NCI-H2107 (cell line): ENCODE data around the gene CERS1.

Experiments
- DNase-seq: peaks from one replicate; lab custom pipeline; 2025; lab: John Stamatoyannopoulos, UW

The CERS1 gene

DNA sequence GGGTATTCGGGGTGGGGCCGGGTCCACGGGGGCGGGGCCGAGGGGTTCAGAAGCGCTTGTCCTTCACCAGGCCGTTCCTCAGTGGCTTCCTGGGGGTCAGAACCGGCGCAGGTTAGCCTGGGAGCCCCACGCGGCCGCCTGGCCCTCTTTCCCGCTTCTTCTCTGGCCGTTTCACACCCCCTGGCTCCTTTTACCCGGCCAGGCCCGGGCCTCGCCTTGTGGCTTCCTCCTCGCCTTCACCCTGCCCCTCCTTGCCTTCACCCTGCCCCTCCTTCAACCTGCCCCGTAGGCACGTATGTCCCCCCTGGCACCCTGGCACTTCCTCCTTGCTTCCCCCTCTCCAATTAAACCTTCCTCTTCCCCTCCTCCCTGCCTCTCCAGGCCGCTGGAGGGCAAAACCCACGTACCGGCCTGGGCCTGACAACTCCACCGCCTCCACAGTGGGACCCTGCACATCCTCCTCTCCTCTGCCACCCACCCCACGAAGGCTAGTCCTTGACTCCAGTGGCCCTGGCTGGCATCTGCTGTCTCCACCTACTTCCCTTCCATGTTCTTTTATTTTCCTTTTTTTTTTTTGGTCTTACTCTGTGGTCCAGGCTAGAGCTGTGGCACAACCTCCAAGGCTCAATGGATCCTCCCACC is 25.3 kb downstream of the CERS1 start:
- DNase-seq, result no peak

DNA sequence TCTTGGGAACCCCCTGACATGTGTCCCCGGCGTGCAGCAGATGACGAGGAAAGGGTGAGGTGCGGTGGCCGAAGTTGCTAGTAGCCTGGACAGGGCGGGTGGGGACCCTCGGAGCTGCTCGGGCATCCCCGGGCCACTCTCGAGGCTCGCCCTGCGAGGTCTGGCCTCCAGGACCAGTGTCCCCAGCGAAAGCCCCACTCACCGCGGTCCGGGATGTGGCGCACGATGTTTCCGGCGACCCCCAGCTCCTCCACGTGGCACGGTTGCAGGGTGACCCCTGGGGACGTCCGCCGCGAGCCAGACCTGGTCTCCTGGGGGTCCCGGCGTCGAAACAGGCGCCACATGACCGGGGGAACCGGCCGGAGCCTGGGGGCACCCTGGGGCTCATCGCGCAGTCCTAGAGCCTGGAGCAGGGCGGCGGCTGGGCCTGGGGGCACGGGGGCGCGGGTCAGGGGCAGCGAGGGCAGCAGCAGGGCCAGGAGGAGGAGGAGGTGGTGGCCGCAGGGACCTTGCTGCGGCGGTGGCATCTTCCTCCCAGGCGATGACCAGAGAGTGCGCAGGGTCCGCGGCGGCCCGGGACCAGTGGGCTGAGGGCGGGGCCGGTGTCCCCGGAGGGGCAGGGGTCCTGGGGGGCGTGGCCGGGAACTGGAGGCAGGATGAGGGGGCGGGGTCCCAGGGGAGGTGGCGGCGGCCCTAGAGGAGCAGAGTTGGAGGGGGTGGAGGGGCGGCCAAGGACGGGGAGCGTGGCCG is 26.0 kb downstream of the CERS1 start:
- no peak for DNase-seq

DNA sequence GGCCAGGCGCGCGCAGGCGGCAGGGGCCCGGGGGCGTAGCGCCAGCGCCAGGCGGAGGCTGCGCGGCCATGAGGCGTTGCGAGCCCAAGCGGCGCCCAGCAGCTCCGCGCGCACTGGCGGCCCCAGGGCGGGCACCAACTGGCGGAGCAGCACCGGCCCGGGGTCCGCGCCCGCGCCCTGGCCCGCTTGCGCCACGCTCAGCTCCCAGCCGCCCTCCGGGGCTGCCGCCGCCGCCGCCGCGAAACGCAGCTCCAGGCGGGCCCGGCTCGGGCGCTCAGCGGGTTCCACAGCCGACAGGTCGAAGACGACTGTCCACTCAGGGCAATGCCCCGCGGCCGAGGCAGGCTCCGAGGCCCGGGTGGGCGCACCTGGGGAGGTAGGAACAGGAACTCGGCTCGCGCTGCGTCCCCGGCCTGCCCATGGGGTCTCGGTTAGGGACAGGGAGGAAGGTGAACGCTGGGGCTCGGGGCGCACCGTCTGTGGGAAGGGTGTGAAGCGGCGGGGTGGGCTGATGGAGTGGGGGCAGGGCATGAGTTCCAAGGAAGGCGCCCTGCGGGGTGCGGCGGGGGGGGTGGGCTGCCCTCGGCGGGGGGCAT is 26.8 kb downstream of the CERS1 start:
- DNase-seq, result no peak

DNA sequence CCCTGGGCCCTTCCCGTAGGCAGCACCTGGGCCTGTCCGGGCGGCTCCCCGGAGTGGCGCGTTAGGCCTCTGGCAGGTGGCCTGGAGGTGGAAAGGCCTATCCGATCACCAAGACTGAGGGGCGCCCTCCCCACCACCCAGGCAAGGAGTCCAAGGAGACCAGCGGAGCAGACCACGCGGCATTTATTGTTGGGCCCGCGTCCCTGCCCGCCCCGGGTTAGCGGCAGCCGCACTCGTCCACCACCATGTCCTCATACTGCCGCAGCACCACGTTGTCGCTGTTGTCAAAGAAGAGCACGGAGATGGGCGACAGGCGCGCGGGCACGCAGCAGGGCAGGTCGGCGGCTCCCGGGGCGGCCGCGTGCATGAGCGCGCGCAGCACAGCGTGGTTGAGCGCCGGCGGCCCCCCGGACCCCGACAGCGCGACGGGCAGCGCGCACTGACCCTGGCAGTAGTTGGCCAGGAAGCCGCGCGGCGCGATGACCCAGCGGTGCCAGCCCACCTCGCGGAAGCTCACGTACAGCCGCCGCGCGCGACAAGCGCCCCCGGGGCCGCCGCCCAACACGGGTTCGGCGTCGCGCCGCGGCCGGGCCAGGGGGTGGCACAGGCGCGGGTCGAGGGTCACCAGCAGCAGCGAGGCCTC is 27.5 kb downstream of the CERS1 start:
- no peak for DNase-seq

DNA sequence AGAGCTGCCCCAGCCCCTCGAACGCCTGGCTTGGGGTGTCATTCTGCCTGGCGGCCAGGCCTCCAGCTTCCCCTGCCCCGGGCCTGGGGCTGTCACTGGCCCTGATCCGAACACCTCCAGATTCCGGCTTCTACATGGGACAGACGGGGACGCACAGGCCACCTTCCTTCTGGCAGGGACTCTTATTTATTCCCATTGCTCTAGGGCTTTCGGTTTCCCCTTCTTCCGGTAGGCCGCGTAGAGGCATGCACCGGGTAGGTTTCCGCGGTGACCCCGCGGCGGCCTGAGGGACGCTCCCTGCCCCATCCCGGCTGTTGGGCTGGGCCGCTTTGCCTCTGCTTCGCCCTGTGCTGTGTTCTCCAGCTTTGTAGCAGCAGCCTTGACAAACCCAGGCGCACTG is 28.2 kb downstream of the CERS1 start:
- DNase-seq, result no peak

DNA sequence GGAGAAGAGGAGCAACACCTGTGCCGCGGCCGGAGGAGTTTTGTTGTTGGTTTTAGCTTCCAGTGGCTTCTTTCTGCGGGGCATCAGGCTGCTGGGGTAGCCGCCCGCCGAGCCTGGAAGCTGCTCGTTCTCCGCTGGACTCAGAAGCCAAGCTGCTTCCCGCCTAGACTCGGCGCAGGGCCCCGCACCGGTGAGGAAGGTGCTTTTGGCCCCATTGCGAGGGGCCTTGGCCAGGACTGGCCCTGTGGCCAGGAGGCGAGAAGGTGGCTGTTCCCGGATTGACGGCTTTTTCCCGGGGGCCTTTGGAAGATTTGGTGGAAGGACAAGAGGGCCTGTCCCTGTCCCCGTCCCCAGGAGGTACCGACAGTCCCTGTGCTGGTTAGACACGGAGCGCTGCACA is 28.8 kb downstream of the CERS1 start:
- no peak for DNase-seq

DNA sequence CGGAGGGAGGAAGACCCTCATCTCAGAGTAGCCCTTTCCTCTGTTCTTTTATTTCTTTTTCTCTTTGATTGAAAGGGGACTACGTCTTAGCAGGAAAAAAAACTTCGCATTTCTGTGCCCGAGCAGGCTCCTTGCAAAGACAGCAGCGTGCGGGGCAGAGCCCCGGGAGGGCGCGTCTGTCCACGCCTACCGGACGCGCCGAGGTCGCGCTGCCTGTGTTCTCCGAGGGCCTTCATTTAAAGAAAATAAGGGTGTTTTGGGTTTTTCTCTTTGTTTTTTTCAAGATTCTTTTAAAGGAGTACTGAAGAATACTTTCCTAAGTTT is 29.2 kb downstream of the CERS1 start:
- DNase-seq, result no peak

DNA sequence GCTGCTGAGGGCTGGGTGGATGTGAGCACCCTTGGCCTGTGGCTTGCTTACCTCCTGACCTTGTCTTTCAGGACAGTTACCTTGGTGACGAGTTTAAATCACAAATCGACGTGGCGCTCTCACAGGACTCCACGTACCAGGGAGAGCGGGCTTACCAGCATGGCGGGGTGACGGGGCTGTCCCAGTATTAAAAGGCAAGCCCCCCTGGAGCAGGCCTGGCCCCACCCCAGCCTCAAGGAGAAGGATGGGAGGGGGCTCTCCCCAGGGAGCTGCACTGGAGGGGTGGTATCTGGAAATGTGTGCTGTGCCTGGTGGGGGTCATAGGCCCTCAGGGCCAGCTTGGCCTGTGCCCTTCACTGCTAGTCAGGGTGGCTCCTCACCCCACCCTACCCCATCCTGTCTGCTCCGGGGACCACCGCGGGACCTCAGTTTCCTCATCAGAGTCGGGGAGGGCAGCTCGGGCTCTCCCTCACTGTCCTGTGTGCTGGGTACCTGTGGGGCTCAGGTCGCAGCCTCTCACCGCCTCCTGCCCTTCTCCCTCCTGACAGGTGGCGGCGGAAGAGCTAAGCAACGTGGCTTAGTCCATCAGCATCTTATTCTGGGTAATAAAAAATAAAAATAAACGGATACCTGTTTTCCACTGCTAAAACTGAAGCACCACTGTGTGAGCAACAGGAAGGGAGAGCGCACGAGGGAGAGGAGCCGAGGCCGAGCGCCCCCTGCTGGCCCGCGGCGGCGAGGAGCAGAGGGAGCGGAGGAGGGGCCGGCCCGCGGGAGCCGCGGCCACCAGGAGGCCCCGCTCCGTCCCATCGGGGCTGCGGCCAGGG is 29.8 kb downstream of the CERS1 start:
- no peak for DNase-seq

DNA sequence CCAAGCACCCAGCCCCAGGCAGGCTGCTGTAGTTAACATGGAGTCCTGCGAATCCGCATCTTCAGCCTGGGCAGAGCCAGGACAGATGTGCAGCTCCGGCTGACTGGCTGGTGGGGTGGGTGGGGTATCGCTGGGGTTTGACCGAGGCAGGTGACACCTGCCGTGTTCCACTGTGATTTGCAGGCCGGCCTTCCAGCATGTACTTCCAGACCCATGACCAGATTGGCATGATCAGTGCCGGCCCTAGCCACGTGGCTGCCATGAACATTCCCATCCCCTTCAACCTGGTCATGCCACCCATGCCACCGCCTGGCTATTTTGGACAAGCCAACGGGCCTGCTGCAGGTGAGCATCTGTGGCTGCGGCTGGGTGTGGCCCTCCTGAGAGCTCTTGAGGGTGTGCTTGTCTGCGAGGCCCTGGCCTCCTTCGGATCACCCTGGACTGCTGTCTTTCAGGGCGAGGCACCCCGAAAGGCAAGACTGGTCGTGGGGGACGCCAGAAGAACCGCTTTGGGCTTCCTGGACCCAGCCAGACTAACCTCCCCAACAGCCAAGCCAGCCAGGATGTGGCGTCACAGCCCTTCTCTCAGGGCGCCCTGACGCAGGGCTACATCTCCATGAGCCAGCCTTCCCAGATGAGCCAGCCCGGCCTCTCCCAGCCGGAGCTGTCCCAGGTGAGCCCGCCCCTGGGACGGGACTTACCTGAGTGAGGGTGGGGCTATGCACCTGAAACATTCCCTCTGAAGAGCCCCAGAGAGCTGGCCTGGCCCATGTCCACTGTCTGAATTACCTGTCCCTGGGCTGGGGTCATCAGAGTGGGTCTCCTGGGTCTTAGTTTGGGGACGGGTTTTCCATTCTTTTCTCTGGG is 30.6 kb downstream of the CERS1 start:
- DNase-seq, result no peak

DNA sequence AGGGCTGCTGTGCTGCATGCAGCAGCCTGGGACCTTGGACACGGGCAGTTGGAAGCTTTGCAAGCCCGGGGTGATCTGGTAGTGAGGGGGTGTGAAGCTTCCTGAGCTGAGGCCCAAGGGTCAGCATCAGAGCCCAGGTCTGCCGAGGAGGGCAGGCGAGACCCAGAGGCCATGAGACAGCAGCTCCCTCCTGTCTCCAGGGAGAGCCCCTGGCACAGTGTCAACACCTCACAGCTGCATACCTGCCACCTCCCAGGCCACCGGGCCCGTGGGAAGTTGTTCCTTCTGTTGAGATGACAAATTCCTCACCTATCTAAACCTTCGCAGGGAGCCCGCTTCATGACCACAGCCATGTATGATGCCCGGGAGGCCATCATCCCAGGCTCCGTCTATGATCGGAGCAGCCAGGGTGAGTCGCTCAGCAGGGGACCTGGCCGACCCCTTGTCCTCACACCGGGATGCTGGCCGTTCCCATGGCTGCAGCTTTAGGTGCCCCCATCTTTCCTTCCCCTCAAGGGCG is 32.1 kb downstream of the CERS1 start:
- no peak for DNase-seq

DNA sequence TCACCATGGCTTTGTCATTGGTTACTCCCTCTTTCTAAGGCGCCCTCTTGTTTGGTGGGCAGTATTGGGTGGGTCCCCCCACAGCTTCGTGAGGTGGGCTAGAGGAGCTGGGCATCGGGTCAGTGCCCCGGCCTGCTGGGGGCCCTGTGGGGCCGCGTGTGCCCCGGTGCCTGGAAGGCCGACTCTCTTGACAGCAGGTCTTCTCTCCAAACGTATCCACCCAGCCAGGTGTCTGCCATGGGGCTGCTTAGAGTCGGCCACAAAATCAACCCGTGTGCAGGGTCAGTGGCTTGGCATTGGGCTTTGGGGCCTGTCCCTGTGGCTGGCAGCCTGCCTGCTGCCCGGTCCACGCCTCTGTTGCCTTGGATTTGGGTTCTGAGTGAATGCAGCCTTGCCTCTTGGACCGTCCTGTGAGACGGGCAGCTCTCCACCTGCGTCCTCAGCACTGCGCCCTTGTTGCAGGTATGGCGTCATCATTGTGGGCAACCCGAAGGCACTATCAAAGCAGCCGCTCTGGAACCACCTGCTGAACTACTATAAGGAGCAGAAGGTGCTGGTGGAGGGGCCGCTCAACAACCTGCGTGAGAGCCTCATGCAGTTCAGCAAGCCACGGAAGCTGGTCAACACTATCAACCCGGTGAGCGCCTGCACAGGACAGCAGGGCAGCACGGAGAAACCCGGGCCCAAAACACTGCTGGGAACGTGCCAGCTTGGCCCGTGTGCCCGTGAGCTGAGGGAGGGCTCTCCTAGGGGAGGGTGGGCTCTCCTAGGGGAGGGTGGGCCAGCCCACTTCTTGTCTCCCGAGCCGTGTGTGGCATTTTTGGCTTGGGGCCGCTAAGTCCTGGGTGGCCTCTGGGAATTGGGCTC is 32.7 kb downstream of the CERS1 start:
- DNase-seq, result no peak

DNA sequence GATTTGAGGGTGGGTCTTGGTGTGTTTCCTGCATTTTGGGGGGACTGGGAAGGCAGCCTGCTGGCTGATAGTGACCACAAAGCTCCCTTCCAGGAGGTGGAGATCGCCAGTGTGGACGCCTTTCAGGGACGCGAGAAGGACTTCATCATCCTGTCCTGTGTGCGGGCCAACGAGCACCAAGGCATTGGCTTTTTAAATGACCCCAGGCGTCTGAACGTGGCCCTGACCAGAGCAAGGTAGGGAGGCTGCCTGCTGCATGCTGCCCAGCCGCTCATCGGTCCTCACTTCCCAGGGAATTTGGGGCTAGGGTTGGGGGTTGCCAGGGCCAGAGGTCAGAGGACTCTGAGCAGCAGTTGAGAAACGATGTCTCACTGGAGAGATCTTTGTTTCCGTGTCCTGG is 34.0 kb downstream of the CERS1 start:
- no peak for DNase-seq

DNA sequence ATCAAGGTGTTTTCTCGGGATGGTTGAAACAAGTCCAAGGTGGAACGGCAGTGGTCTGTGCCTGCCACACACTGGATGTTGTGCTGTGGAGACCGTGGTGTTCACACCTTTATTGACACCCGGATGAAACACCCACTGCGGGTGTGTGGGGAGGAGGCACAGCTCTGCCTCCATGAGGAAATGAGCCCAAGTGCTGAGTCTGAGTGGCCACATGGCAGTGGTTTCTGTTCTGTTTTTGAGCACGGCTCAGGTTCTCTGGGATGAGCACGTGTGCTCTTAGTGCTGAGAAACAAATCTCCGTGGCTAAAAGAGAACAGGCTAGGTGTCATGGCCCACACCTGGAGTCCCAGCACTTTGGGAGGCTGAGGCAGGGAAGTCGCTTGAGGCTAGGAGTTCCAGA is 34.7 kb downstream of the CERS1 start:
- DNase-seq, result no peak

DNA sequence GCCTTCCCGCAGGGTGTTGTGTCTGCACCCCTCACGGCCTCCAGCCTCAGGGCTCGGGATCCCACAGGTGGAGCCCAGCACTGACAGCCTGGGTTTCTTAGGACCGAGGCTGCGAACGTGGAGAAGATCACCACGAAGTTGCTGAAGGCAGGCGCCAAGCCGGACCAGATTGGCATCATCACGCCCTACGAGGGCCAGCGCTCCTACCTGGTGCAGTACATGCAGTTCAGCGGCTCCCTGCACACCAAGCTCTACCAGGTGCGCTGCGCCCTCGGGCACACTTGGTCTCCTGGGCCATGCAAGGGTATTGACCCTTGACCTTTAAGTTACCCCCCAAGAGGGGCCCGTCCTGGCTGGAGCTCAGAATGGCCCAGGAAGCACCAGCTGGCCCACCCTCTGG is 35.2 kb downstream of the CERS1 start:
- DNase-seq, result no peak

DNA sequence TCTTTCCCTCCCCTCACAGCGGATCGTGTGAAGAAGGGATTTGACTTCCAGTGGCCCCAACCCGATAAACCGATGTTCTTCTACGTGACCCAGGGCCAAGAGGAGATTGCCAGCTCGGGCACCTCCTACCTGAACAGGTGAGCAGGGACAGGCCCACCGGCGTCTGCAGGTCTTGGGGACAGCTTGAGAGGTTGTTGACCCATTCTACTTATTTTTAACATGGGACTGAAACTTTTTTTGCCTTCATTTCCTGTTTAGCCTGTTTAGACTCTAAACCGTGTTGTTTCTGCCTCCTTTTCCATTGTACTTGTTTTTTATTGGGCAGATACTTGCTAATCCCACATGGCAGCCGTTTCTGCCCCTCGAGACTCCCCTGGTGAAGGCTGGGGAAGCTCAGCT is 35.7 kb downstream of the CERS1 start:
- DNase-seq, result no peak

DNA sequence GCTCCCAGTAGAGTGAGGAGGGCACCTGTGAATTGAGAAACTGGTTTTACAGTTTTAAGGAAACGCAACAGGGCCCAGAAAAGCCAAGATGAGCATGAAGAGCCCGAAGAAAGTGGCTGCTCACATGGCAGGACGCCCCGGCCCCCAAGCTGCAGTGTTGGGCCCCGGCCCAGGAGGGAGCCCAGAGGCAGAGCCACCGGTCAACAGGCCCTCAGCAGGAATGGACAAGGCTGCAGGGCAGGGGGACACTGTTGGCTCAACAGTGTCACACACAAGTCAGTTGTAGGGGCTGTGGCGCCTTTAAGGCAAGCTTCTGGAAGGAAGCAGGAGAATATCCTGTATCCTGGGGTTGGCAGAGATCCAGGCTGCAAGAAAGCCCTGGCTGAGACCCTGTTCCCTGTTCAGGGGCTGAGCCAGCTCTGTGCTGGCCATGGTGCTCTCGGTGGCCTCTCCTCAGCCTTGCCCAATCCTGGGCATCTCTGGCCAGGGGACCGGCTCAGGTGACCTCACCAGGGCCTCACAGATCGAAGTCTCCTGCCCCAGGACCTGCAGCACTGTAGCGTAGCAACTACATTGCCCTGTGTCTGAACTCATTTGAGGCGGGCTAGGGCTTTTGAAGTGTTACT is 36.2 kb downstream of the CERS1 start:
- no peak for DNase-seq

DNA sequence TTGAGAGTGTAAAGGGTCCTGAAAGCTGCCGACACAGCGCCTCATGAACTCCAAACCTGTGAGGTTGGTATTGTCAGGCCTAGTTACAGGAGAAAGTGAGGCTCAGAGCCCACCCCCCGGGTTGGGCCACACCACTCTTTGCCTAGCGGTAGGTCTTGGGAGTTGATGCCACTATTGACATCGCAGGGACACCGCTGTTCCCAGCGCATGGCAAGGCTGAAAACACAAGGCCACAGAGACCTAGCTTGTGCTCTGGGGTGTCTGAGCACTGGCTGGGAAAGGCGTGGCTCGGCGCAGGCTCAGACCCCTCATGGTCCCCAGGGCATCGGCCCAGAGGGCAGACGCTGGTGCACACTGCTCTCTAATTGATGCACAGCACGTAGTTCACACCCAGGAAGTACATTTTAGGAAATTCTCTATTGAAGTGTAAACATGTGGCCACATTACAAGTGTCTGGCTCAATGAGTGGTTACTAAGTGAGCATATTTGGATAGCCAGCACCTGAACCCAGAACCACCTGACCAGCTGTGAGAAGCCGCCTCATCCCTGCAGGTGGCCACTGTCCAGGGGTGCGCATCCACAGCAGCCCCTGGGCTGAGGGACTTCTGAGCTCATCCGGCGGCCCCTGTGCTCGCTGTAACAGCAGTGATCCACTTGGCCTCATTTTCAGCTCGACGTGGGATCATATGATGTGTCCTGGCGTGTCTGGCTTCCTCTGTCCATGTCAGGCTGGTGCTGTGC is 36.9 kb downstream of the CERS1 start:
- no peak for DNase-seq

DNA sequence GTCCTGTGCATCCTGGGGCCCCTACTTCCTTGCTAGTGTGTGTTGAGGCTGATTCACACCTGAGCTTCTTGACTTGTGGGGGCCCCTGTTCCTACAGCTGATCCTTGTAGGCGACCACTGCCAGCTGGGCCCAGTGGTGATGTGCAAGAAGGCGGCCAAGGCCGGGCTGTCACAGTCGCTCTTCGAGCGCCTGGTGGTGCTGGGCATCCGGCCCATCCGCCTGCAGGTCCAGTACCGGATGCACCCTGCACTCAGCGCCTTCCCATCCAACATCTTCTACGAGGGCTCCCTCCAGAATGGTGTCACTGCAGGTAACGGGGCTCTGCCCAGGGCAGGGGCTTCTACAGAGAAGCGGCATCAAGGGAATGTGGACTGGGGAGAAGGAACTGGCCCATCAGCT is 38.7 kb downstream of the CERS1 start:
- no peak for DNase-seq
